ENCODE measurements around the gene PTPRO.

Gene PTPRO

GRCh38 chr12:15444523-15444922, 122.2 kb downstream of the PTPRO start:
- Histone ChIP-seq H3K9me3 (ENCODE audit: control insufficient read depth, insufficient read depth, low read depth, low read length) (no peaks in the 10 kb centered on the region), H3K9ac (ENCODE audit: low read length) (no peak overlapping the region), H3K4me1 (ENCODE audit: control insufficient read depth, insufficient read depth, low read length) (no peaks in the 10 kb centered on the region), H3K27ac (ENCODE audit: low read depth, low read length) (no peak overlapping the region), H3K4me3 (ENCODE audit: low read depth, low read length) (no peak overlapping the region), H3K27me3 (ENCODE audit: control insufficient read depth, insufficient read depth, low read length) (no peaks in the 10 kb centered on the region), H3K36me3 (ENCODE audit: control insufficient read depth, insufficient read depth, low read length) (no peaks in the 10 kb centered on the region)

GRCh38 chr12:15446807-15447206, 124.5 kb downstream of the PTPRO start:
- no peaks in the 10 kb centered on the region for H3K4me1 ChIP-seq (ENCODE audit: control insufficient read depth, insufficient read depth, low read length)

GRCh38 chr12:15453613-15454012, 131.3 kb downstream of the PTPRO start:
- Histone ChIP-seq H3K9me3 (ENCODE audit: control insufficient read depth, insufficient read depth, low read depth, low read length) (peaks cover 9% of the 10 kb centered on the region), H3K4me1 (ENCODE audit: control insufficient read depth, insufficient read depth, low read length) (no peaks in the 10 kb centered on the region), H3K9ac (ENCODE audit: low read length) (no peak overlapping the region), H3K4me3 (ENCODE audit: low read depth, low read length) (no peak overlapping the region), H3K27ac (ENCODE audit: low read depth, low read length) (no peak overlapping the region), H3K27me3 (ENCODE audit: control insufficient read depth, insufficient read depth, low read length) (no peaks in the 10 kb centered on the region), H3K36me3 (ENCODE audit: control insufficient read depth, insufficient read depth, low read length) (no peaks in the 10 kb centered on the region)

More at GRCh38 chr12:15446807-15447206, 124.5 kb downstream of the PTPRO start:
- no peak overlapping the region for H3K27ac ChIP-seq (ENCODE audit: low read depth, low read length)
- no peaks in the 10 kb centered on the region for H3K27me3 ChIP-seq (ENCODE audit: control insufficient read depth, insufficient read depth, low read length)
- H3K9ac ChIP-seq (ENCODE audit: low read length), result no peak overlapping the region
- no peaks in the 10 kb centered on the region for H3K36me3 ChIP-seq (ENCODE audit: control insufficient read depth, insufficient read depth, low read length)
- no peaks in the 10 kb centered on the region for H3K9me3 ChIP-seq (ENCODE audit: control insufficient read depth, insufficient read depth, low read depth, low read length)
- no peak overlapping the region for H3K4me3 ChIP-seq (ENCODE audit: low read depth, low read length)

GRCh38 chr12:15458008-15458407, 135.7 kb downstream of the PTPRO start:
- no peaks in the 10 kb centered on the region for H3K36me3 ChIP-seq (ENCODE audit: control insufficient read depth, insufficient read depth, low read length)
- H3K27ac ChIP-seq (ENCODE audit: low read depth, low read length), result no peak overlapping the region
- H3K9ac ChIP-seq (ENCODE audit: low read length), result no peak overlapping the region
- H3K4me1 ChIP-seq (ENCODE audit: control insufficient read depth, insufficient read depth, low read length), result no peaks in the 10 kb centered on the region
- H3K9me3 ChIP-seq (ENCODE audit: control insufficient read depth, insufficient read depth, low read depth, low read length), result peaks cover 15% of the 10 kb centered on the region
- H3K4me3 ChIP-seq (ENCODE audit: low read depth, low read length), result no peak overlapping the region
- H3K27me3 ChIP-seq (ENCODE audit: control insufficient read depth, insufficient read depth, low read length), result no peaks in the 10 kb centered on the region

- no peak overlapping the region for H3K9ac ChIP-seq (ENCODE audit: low read length)
- no peaks in the 10 kb centered on the region for H3K27me3 ChIP-seq (ENCODE audit: control insufficient read depth, insufficient read depth, low read length)
- H3K4me1 ChIP-seq (ENCODE audit: control insufficient read depth, insufficient read depth, low read length), result no peaks in the 10 kb centered on the region
- no peak overlapping the region for H3K27ac ChIP-seq (ENCODE audit: low read depth, low read length)
- no peak overlapping the region for H3K4me3 ChIP-seq (ENCODE audit: low read depth, low read length)
- H3K9me3 ChIP-seq (ENCODE audit: control insufficient read depth, insufficient read depth, low read depth, low read length), result no peaks in the 10 kb centered on the region
- H3K36me3 ChIP-seq (ENCODE audit: control insufficient read depth, insufficient read depth, low read length), result no peaks in the 10 kb centered on the region
Measured at GRCh38 chr12:15468911-15469310, 146.6 kb downstream of the PTPRO start.

GRCh38 chr12:15469356-15469755, 147.0 kb downstream of the PTPRO start:
- no peak overlapping the region for H3K27ac ChIP-seq (ENCODE audit: low read depth, low read length)
- no peaks in the 10 kb centered on the region for H3K9me3 ChIP-seq (ENCODE audit: control insufficient read depth, insufficient read depth, low read depth, low read length)
- H3K36me3 ChIP-seq (ENCODE audit: control insufficient read depth, insufficient read depth, low read length), result no peaks in the 10 kb centered on the region
- H3K27me3 ChIP-seq (ENCODE audit: control insufficient read depth, insufficient read depth, low read length), result no peaks in the 10 kb centered on the region
- no peak overlapping the region for H3K9ac ChIP-seq (ENCODE audit: low read length)
- H3K4me3 ChIP-seq (ENCODE audit: low read depth, low read length), result no peak overlapping the region
- H3K4me1 ChIP-seq (ENCODE audit: control insufficient read depth, insufficient read depth, low read length), result no peaks in the 10 kb centered on the region

- Histone ChIP-seq H3K9me3 (ENCODE audit: control insufficient read depth, insufficient read depth, low read depth, low read length) (no peaks in the 10 kb centered on the region), H3K27me3 (ENCODE audit: control insufficient read depth, insufficient read depth, low read length) (no peaks in the 10 kb centered on the region), H3K4me1 (ENCODE audit: control insufficient read depth, insufficient read depth, low read length) (no peaks in the 10 kb centered on the region), H3K4me3 (ENCODE audit: low read depth, low read length) (no peak overlapping the region), H3K27ac (ENCODE audit: low read depth, low read length) (no peak overlapping the region), H3K36me3 (ENCODE audit: control insufficient read depth, insufficient read depth, low read length) (no peaks in the 10 kb centered on the region), H3K9ac (ENCODE audit: low read length) (no peak overlapping the region)
Measured at GRCh38 chr12:15472036-15472435, 149.7 kb downstream of the PTPRO start.

GRCh38 chr12:15474766-15475165, 152.5 kb downstream of the PTPRO start:
- H3K27me3 ChIP-seq (ENCODE audit: control insufficient read depth, insufficient read depth, low read length), result no peaks in the 10 kb centered on the region
- no peak overlapping the region for H3K4me3 ChIP-seq (ENCODE audit: low read depth, low read length)
- H3K27ac ChIP-seq (ENCODE audit: low read depth, low read length), result no peak overlapping the region
- no peaks in the 10 kb centered on the region for H3K4me1 ChIP-seq (ENCODE audit: control insufficient read depth, insufficient read depth, low read length)
- no peaks in the 10 kb centered on the region for H3K9me3 ChIP-seq (ENCODE audit: control insufficient read depth, insufficient read depth, low read depth, low read length)
- no peaks in the 10 kb centered on the region for H3K36me3 ChIP-seq (ENCODE audit: control insufficient read depth, insufficient read depth, low read length)
- H3K9ac ChIP-seq (ENCODE audit: low read length), result no peak overlapping the region

GRCh38 chr12:15477761-15478160, 155.5 kb downstream of the PTPRO start:
- Histone ChIP-seq H3K4me1 (ENCODE audit: control insufficient read depth, insufficient read depth, low read length) (no peaks in the 10 kb centered on the region), H3K36me3 (ENCODE audit: control insufficient read depth, insufficient read depth, low read length) (no peaks in the 10 kb centered on the region), H3K27me3 (ENCODE audit: control insufficient read depth, insufficient read depth, low read length) (no peaks in the 10 kb centered on the region), H3K27ac (ENCODE audit: low read depth, low read length) (no peak overlapping the region), H3K4me3 (ENCODE audit: low read depth, low read length) (no peak overlapping the region), H3K9me3 (ENCODE audit: control insufficient read depth, insufficient read depth, low read depth, low read length) (no peaks in the 10 kb centered on the region), H3K9ac (ENCODE audit: low read length) (no peak overlapping the region)

GRCh38 chr12:15481846-15482245, 159.5 kb downstream of the PTPRO start:
- H3K9ac ChIP-seq (ENCODE audit: low read length), result no peak overlapping the region
- H3K27me3 ChIP-seq (ENCODE audit: control insufficient read depth, insufficient read depth, low read length), result no peaks in the 10 kb centered on the region
- H3K27ac ChIP-seq (ENCODE audit: low read depth, low read length), result no peak overlapping the region
- no peak overlapping the region for H3K4me3 ChIP-seq (ENCODE audit: low read depth, low read length)
- H3K9me3 ChIP-seq (ENCODE audit: control insufficient read depth, insufficient read depth, low read depth, low read length), result no peaks in the 10 kb centered on the region
- no peaks in the 10 kb centered on the region for H3K36me3 ChIP-seq (ENCODE audit: control insufficient read depth, insufficient read depth, low read length)
- no peaks in the 10 kb centered on the region for H3K4me1 ChIP-seq (ENCODE audit: control insufficient read depth, insufficient read depth, low read length)

- Histone ChIP-seq H3K9ac (ENCODE audit: low read length) (no peak overlapping the region), H3K4me3 (ENCODE audit: low read depth, low read length) (no peak overlapping the region), H3K9me3 (ENCODE audit: control insufficient read depth, insufficient read depth, low read depth, low read length) (no peaks in the 10 kb centered on the region), H3K4me1 (ENCODE audit: control insufficient read depth, insufficient read depth, low read length) (no peaks in the 10 kb centered on the region), H3K27ac (ENCODE audit: low read depth, low read length) (no peak overlapping the region), H3K27me3 (ENCODE audit: control insufficient read depth, insufficient read depth, low read length) (no peaks in the 10 kb centered on the region), H3K36me3 (ENCODE audit: control insufficient read depth, insufficient read depth, low read length) (no peaks in the 10 kb centered on the region)
Measured at GRCh38 chr12:15485466-15485865, 163.2 kb downstream of the PTPRO start.

- Histone ChIP-seq H3K4me1 (ENCODE audit: control insufficient read depth, insufficient read depth, low read length) (no peaks in the 10 kb centered on the region), H3K27me3 (ENCODE audit: control insufficient read depth, insufficient read depth, low read length) (no peaks in the 10 kb centered on the region), H3K27ac (ENCODE audit: low read depth, low read length) (no peak overlapping the region), H3K36me3 (ENCODE audit: control insufficient read depth, insufficient read depth, low read length) (no peaks in the 10 kb centered on the region), H3K9ac (ENCODE audit: low read length) (no peak overlapping the region), H3K9me3 (ENCODE audit: control insufficient read depth, insufficient read depth, low read depth, low read length) (no peaks in the 10 kb centered on the region), H3K4me3 (ENCODE audit: low read depth, low read length) (no peak overlapping the region)
Measured at GRCh38 chr12:15486859-15487258, 164.6 kb downstream of the PTPRO start.
